Tibial artery (tissue), 4 donors: ENCODE results near the gene RPRD1A.

ENCODE experiments used
- DNase-seq, 2 donors: peaks; one replicate each; pipeline ENCODE4 v3.0.0-alpha.2; 2019
- H3K27ac ChIP-seq, 2 donors: fragments of 200-600 bp; sonication (generic) in 1 of 2; 1 replicate in 1 of 2; 2 replicates in 1 of 2; pipeline ENCODE4 v1.5.1; 2018 to 2019; ENCODE audit warnings: mild to moderate bottlenecking in 1 of 2
- H3K27me3 ChIP-seq, 2 donors: fragments of 200-600 bp; sonication (generic) in 1 of 2; one replicate each; pipeline versions ENCODE4 v1.5.1 to v1.6.0; 2016 to 2019
- H3K36me3 ChIP-seq, 3 donors: fragments of 200-600 bp; sonication (generic) in 2 of 3; one replicate each; pipeline ENCODE4 v1.5.1; 2016 to 2019; ENCODE audit warnings: mild to moderate bottlenecking in 2 of 3
- H3K4me1 ChIP-seq, 4 donors: fragments of 200-600 bp; sonication (generic) in 2 of 4; 1 replicate in 3 of 4; 2 replicates in 1 of 4; pipeline ENCODE4 v1.5.1; 2016 to 2019
- H3K4me3 ChIP-seq, 2 donors: fragments of 200-600 bp; sonication (generic) in 1 of 2; 1 replicate in 1 of 2; 2 replicates in 1 of 2; pipeline ENCODE4 v1.5.1; 2018 to 2019; ENCODE audit warnings: mild to moderate bottlenecking in 2 of 2
- H3K9me3 ChIP-seq, 3 donors: fragments of 200-600 bp; sonication (generic) in 1 of 3; one replicate each; pipeline ENCODE4 v1.5.1; 2016 to 2019
- CTCF ChIP-seq, 2 experiments: fragments of 200-600 bp in 1 of 2; fragments of 450-650 bp in 1 of 2; IDR thresholded peaks; one replicate each; pipeline ENCODE4 v1.5.1; 2017 to 2019; ENCODE audit warnings: antibody characterized with exemption in 2 of 2, mild to moderate bottlenecking in 1 of 2, moderate library complexity in 1 of 2
- intact Hi-C: fragments of 100-400 bp; cut with DNase I; formaldehyde crosslinking; loops from one replicate; pipeline ENCODE4 v1.15.0; 2023; ENCODE audit warnings: low total_unique reads

Gene RPRD1A

DNA sequence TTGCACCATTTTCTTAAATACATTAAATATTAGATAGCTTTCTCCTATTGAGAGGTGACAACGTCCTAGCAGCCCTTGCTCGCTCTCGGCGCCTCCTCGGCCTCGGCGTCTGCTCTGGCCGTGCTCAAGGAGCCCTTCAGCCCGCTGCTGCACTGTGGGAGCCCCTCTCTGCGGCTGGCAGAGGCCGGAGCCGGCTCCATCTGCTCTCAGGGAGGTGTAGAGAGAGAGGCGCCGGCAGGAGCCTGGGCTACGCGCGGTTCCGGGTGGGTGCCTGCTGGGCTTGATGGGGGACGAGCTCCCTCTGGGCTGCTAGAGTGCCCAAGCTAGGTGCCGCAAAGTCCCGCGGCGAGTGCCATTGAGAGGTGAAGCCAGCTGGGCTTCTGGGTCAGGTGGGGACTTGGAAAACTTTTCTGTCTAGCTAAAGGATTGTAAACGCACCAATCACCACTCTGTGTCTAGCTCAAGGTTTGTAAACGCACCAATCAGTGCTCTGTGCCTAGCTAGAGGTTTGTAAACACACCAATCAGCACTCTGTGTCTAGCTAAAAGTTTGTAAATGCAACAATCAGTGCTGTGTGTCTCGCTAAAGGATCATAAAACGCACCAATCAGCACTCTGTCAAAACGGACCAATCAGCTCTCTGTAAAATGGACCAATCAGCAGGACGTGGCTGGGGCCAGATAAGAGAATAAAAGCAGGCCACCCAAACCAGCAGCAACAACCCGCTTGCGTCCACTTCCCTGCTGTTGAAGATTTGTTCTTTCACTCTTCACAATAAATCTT, 3.1 kb downstream of the RPRD1A start:
- no peak overlapping the region for H3K4me3 ChIP-seq
- TF ChIP-seq CTCF (IDR thresholded peaks at IDR 0.05): no peak
- H3K27me3 ChIP-seq: no peaks in the 10 kb centered on the region
- no peaks in the 10 kb centered on the region for H3K9me3 ChIP-seq
- intact Hi-C loops: loop anchor here (10.0 kb wide), 1 partner anchor 61 kb away; the partner anchor contains the start of genes ELP2 and SLC39A6
- DNase-seq: no peak
- H3K4me1 ChIP-seq: peaks cover 0 to 24% (median 5%) of the 10 kb centered on the region in 4 donors
- H3K27ac ChIP-seq: no peak overlapping the region
- H3K36me3 ChIP-seq: no peaks in the 10 kb centered on the region

DNA sequence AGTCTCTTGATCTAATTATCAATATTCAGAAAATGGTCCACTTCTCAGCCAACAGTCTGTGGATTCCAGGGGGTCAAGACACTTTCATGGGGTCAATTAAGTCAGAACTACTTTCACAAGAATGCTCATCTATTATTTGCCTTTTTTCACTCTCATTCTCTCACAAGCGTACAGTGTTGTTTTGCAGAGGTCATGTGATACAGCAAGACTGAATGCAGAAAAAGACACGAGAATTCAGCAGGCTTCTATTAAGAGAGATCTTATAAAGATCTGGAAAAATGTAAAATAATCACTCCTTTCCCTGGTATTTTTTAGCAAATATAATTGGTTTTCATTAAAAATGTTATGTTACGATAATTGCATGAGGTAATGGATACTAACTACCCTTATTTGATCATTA, 8.7 kb downstream of the RPRD1A start:
- Histone ChIP-seq H3K4me3 (no peak overlapping the region), H3K27me3 (no peaks in the 10 kb centered on the region), H3K36me3 (no peaks in the 10 kb centered on the region), H3K27ac (no peak overlapping the region), H3K4me1 (peaks cover 0 to 10% (median 0%) of the 10 kb centered on the region in 4 donors), H3K9me3 (no peaks in the 10 kb centered on the region)
- no peak for TF ChIP-seq CTCF (IDR thresholded peaks at IDR 0.05)
- intact Hi-C loops: no loop called here
- no peak for DNase-seq

DNA sequence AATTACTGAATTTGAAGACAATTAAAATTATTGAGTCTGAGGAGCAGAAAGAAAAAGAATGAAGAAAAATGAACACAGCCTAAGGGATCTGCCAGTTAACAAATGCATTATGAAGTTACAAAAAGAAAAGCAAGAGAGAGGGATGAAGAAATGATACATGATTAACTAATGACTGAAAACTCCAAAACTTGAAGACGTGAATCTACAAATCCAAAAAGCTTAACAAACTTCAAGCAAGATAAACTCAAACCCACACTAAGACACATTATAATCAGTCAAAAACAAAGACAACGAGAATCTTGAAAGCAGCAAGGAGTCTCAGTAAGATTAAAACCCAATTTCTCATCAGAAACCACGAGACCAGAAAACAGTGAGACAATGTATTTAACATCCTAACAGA, 15.6 kb downstream of the RPRD1A start:
- Histone ChIP-seq H3K27me3 (no peaks in the 10 kb centered on the region), H3K4me3 (no peak overlapping the region), H3K4me1 (peaks cover 0 to 9% (median 0%) of the 10 kb centered on the region in 4 donors), H3K9me3 (peaks cover 0 to 10% (median 5%) of the 10 kb centered on the region in 3 donors), H3K27ac (no peak overlapping the region), H3K36me3 (peaks cover 0 to 7% (median 0%) of the 10 kb centered on the region in 3 donors)
- intact Hi-C loops: no loop called here
- no peak for TF ChIP-seq CTCF (IDR thresholded peaks at IDR 0.05)
- no peak for DNase-seq

DNA sequence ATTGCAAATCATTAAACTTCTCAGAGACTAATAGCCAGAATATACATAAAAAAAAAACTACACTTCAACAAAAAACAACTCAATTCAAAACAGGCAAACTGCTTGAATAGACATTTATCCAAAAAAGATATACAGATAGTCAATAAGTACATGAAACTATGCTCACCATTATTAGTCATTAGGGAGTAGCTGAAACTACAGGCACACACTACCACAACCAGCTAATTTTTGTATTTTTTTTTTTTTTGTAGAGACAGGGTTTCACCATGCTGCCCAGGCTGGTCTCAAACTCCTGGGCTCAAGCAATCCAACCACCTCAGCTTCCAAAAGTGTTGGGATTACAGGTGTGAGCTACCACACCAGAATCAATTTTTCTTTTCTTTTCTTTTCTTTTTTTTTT, 16.9 kb downstream of the RPRD1A start:
- intact Hi-C loops: no loop called here
- no peaks in the 10 kb centered on the region for H3K27me3 ChIP-seq
- DNase-seq: no peak
- no peak for TF ChIP-seq CTCF (IDR thresholded peaks at IDR 0.05)
- H3K4me3 ChIP-seq: no peak overlapping the region
- peaks cover 0 to 15% (median 0%) of the 10 kb centered on the region in 4 donors for H3K4me1 ChIP-seq
- H3K27ac ChIP-seq: no peak overlapping the region
- peaks cover 0 to 10% (median 5%) of the 10 kb centered on the region in 3 donors for H3K9me3 ChIP-seq
- H3K36me3 ChIP-seq: peaks cover 0 to 7% (median 0%) of the 10 kb centered on the region in 3 donors

DNA sequence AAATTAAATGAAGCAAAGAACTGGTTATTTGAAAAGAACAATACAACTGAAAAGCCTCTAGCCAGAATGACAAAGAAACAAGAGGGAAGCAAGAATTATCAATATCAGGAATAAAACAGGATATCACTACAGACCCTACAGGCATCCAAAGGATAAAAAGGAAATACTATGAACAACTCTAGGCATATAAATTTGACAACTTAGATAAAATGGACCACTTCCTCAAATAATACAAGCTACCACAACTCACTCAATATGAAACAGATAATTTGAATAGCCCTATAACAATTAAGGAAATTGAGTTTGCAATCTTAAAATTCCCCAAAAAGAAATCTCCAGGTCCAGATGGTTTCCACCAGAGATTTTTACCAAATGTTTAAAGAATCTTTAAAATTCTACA, 19.8 kb downstream of the RPRD1A start:
- no peak for DNase-seq
- no peak overlapping the region for H3K4me3 ChIP-seq
- intact Hi-C loops: no loop called here
- TF ChIP-seq CTCF (IDR thresholded peaks at IDR 0.05): no peak
- H3K27ac ChIP-seq: no peak overlapping the region
- H3K9me3 ChIP-seq: peaks cover 0 to 7% (median 5%) of the 10 kb centered on the region in 3 donors
- H3K36me3 ChIP-seq: peaks cover 0 to 3% (median 0%) of the 10 kb centered on the region in 3 donors
- H3K4me1 ChIP-seq: peaks cover 0 to 12% (median 3%) of the 10 kb centered on the region in 4 donors
- H3K27me3 ChIP-seq: no peaks in the 10 kb centered on the region
